Left renal pelvis (tissue), 4 donors: Measurements from ENCODE around the gene SOCS2. TPM values are rescaled to one million over a fixed set of nuclear protein-coding genes. Genes with fewer than 3 reads are reported as not detected.

Source experiments
- DNase-seq, 4 donors: peaks; one replicate each; pipeline ENCODE4 v3.0.0-alpha.2; 2013; ENCODE audit warnings: low read depth in 4 of 4, low spot score in 3 of 4
- polyA plus RNA-seq, 4 donors: library from polyadenylated mRNA; unstranded; fragments of 120-200 nt; gene quantifications; one replicate each; pipeline ENCODE4 v1.2.1, GENCODE V29; 2013; ENCODE audit not compliant: insufficient read length in 4 of 4

Gene SOCS2
- polyA plus RNA-seq, 4 donors, result 36.0 to 49.9 (median 38.4) TPM

GRCh38 chr12:93591137-93591868 is 18.8 kb downstream of the SOCS2 start:
- peak in 2 of 4 donors; percentile 40 to 42 for DNase-seq

- DNase-seq, result no peak
Measured at GRCh38 chr12:93592641-93593406, 20.3 kb downstream of the SOCS2 start.

- DNase-seq, result no peak
Measured at GRCh38 chr12:93593843-93594242, 21.4 kb downstream of the SOCS2 start.

GRCh38 chr12:93594766-93595311 is 22.4 kb downstream of the SOCS2 start:
- DNase-seq, result no peak

GRCh38 chr12:93595351-93595750 is 22.9 kb downstream of the SOCS2 start:
- no peak for DNase-seq

GRCh38 chr12:93597608-93598007 is 25.1 kb downstream of the SOCS2 start:
- no peak for DNase-seq

GRCh38 chr12:93599192-93599591 is 26.7 kb downstream of the SOCS2 start:
- no peak for DNase-seq

- no peak for DNase-seq
Measured at GRCh38 chr12:93601591-93601990, 29.1 kb downstream of the SOCS2 start.

- DNase-seq, result no peak
Measured at GRCh38 chr12:93602897-93603668, 30.6 kb downstream of the SOCS2 start.

GRCh38 chr12:93603762-93604161 is 31.3 kb downstream of the SOCS2 start:
- no peak for DNase-seq

GRCh38 chr12:93608313-93608712 is 35.8 kb downstream of the SOCS2 start:
- no peak for DNase-seq

- DNase-seq, result no peak
Measured at GRCh38 chr12:93609281-93610192, 37.1 kb downstream of the SOCS2 start.

GRCh38 chr12:93612776-93613175 is 40.3 kb downstream of the SOCS2 start:
- DNase-seq, result no peak

GRCh38 chr12:93614917-93615596 is 42.6 kb downstream of the SOCS2 start:
- DNase-seq, result no peak

- DNase-seq, result no peak
Measured at GRCh38 chr12:93616584-93617101, 44.2 kb downstream of the SOCS2 start.

GRCh38 chr12:93618891-93619410 is 46.5 kb downstream of the SOCS2 start:
- DNase-seq, result no peak

- no peak for DNase-seq
Measured at GRCh38 chr12:93621986-93622385, 49.5 kb downstream of the SOCS2 start.

GRCh38 chr12:93622485-93622884 is 50.0 kb downstream of the SOCS2 start:
- no peak for DNase-seq
